ENCODE measurements around the gene ZNF735. TPM values are rescaled to one million over a fixed set of nuclear protein-coding genes. Genes with fewer than 3 reads are reported as not detected.
A peak's percentile ranks its signal among the peaks of the same experiment; 100 is the strongest.

The ZNF735 gene
- total and polyA plus RNA-seq, 9 of the 15 experiments (the other 6 are each of a cell fraction or from before 2014, with no cell fraction given), result not detected

DNA sequence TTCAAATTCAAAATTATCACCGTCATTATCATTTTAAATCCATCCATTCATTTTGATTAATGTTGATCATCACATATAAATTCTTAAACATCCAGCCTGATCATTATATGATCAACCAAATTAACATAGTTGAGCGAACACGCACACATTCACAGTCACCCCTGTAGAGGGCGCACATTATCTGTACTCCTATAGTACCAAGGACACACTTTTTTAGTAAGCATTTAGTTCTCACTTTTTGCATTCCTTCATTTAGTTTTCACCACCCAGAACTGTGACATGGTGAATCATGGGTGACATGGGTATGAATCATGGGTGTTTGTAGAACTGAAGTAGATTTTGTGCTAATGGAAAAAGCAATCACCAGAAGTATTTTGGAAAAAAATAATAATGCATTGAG lies 26.0 kb upstream of the ZNF735 start:
- H3K27me3 ChIP-seq (ENCODE audit: control insufficient read depth in 2 of 2, insufficient read depth in 2 of 2, low read length in 2 of 2), result no peaks in the 10 kb centered on the region
- intact Hi-C loops (cut with micrococcal nuclease), result loop anchor here (1.0 kb wide), 1 partner anchor 438 kb away; no protein-coding TSS in a partner anchor
- DNase-seq (ENCODE audit: extremely low read depth in 1 of 4, low spot score in 3 of 4), result peak in 2 of 4 experiments; percentile 18 to 21
- H3K4me3 ChIP-seq, result no peak overlapping the region
- H3K4me1 ChIP-seq (replicated peaks in 1 of 2; ENCODE audit: control insufficient read depth in 2 of 2, insufficient read depth in 2 of 2, low read length in 2 of 2), result no peaks in the 10 kb centered on the region; a peak in 1 of 5 replicates
- no peak for FAIRE-seq
- H3K36me3 ChIP-seq (ENCODE audit: control insufficient read depth, insufficient read depth, low read length), result no peaks in the 10 kb centered on the region
- in situ Hi-C loops (cut with MboI), result no loop called here
- no peak for TF ChIP-seq NBN (IDR thresholded peaks at IDR 0.05; ENCODE audit: low read depth)
- no peak for TF ChIP-seq ZBTB1 (CRISPR knock-in tag; IDR thresholded peaks at IDR 0.05; ENCODE audit: borderline replicate concordance, low read depth)
- TF ChIP-seq HNRNPUL1 (IDR thresholded peaks at IDR 0.05; ENCODE audit: low read length), result no peak
- no peak for TF ChIP-seq ZNF263 (CRISPR knock-in tag; IDR thresholded peaks at IDR 0.05; ENCODE audit: borderline replicate concordance)
- TF ChIP-seq ERF (CRISPR knock-in tag; IDR thresholded peaks at IDR 0.05), result no peak
- TF ChIP-seq RAD21 (CRISPR knock-in tag; conservative IDR thresholded peaks at IDR 0.05 in 1 of 2, IDR thresholded peaks at IDR 0.05 in 1 of 2), result peak in 1 of 2 experiments; percentile 41; a peak in 2 of 4 replicates
- TF ChIP-seq ZNF57 (CRISPR knock-in tag; IDR thresholded peaks at IDR 0.05), result no peak
- no peak for TF ChIP-seq SLC30A9 (CRISPR knock-in tag; IDR thresholded peaks at IDR 0.05)
- no peak for TF ChIP-seq JUNB (CRISPR knock-in tag; conservative IDR thresholded peaks at IDR 0.05)
- no peak for TF ChIP-seq NR4A1 (CRISPR knock-in tag; IDR thresholded peaks at IDR 0.05)
- no peak for TF ChIP-seq NR4A1 (tag; IDR thresholded peaks at IDR 0.05)
- no peak for TF ChIP-seq RBM22 (IDR thresholded peaks at IDR 0.05; ENCODE audit: low read depth, low read length, poor library complexity, severe bottlenecking)
- TF ChIP-seq SMARCE1 (IDR thresholded peaks at IDR 0.05), result no peak
- TF ChIP-seq, protein P1, sequence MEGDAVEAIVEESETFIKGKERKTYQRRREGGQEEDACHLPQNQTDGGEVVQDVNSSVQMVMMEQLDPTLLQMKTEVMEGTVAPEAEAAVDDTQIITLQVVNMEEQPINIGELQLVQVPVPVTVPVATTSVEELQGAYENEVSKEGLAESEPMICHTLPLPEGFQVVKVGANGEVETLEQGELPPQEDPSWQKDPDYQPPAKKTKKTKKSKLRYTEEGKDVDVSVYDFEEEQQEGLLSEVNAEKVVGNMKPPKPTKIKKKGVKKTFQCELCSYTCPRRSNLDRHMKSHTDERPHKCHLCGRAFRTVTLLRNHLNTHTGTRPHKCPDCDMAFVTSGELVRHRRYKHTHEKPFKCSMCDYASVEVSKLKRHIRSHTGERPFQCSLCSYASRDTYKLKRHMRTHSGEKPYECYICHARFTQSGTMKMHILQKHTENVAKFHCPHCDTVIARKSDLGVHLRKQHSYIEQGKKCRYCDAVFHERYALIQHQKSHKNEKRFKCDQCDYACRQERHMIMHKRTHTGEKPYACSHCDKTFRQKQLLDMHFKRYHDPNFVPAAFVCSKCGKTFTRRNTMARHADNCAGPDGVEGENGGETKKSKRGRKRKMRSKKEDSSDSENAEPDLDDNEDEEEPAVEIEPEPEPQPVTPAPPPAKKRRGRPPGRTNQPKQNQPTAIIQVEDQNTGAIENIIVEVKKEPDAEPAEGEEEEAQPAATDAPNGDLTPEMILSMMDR (IDR thresholded peaks at IDR 0.05 in 2 of 3, conservative IDR thresholded peaks at IDR 0.05 in 1 of 3; ENCODE audit: insufficient read depth in 2 of 3, low read depth in 1 of 3, low read length in 3 of 3), result peak in 2 of 3 experiments; percentile 46 to 48; a peak in 4 of 6 replicates
- TF ChIP-seq SMAD4 (CRISPR knock-in tag; conservative IDR thresholded peaks at IDR 0.05), result no peak
- TF ChIP-seq ZNF232 (CRISPR knock-in tag; IDR thresholded peaks at IDR 0.05), result no peak
- TF ChIP-seq C11orf30 (IDR thresholded peaks at IDR 0.05; ENCODE audit: low read depth), result no peak
- no peak overlapping the region for H3K4me2 ChIP-seq (ENCODE audit: insufficient read depth, low read length)
- no TSS peak for BruUV-seq (replicated peaks)
- ChIA-PET POLR2A (no interaction called here), CTCF (ENCODE audit: low intra/inter-chr PET ratio) (no interaction called here)
- WGBS (ENCODE audit: insufficient coverage, low coverage, missing lambda C conversion rate), result 1% methylated on average over 4 of the region's 4 CpGs
- H4K20me1 ChIP-seq (replicated peaks; ENCODE audit: control insufficient read depth, insufficient read depth, low read length), result no peaks in the 10 kb centered on the region
- H3K9me3 ChIP-seq (replicated peaks; ENCODE audit: control insufficient read depth, insufficient read depth, low read depth, low read length), result no peaks in the 10 kb centered on the region
- H3K79me2 ChIP-seq (ENCODE audit: control insufficient read depth, insufficient read depth, low read length), result no peaks in the 10 kb centered on the region
- no peaks in the 10 kb centered on the region for H3K9me1 ChIP-seq (ENCODE audit: control insufficient read depth, insufficient read depth, low read length)
- no peak for ATAC-seq
- no peak overlapping the region for H3K27ac ChIP-seq (ENCODE audit: extremely low read depth, low read depth, low read length)
- no peak overlapping the region for H3K9ac ChIP-seq (ENCODE audit: insufficient read depth in 1 of 2, low read depth in 2 of 2, low read length in 2 of 2)
- no peak overlapping the region for H2AFZ ChIP-seq (ENCODE audit: low read depth, low read length)
